Epidermal melanocyte (primary cell): ENCODE measurements around the gene MRPL47.
A peak's percentile ranks its signal among the peaks of the same experiment; 100 is the strongest.

Experiments
- DNase-seq: peaks from one replicate; pipeline ENCODE4 v3.0.0; 2011; ENCODE audit warnings: low spot score; ENCODE audit not compliant: insufficient read length

The MRPL47 gene

GRCh38 chr3:179591313-179591712, 13.1 kb downstream of the MRPL47 start:
- no peak for DNase-seq

- no peak for DNase-seq
These were observed 13.8 kb downstream of the MRPL47 start for GRCh38 chr3:179590669-179591068.

GRCh38 chr3:179589143-179589542, 15.3 kb downstream of the MRPL47 start:
- no peak for DNase-seq

- no peak for DNase-seq
These were observed 23.4 kb downstream of the MRPL47 start for GRCh38 chr3:179580992-179581391.

GRCh38 chr3:179565496-179565895, 38.9 kb downstream of the MRPL47 start:
- no peak for DNase-seq

- DNase-seq: peak; percentile 53
These were observed 41.1 kb downstream of the MRPL47 start for GRCh38 chr3:179563271-179563783.

- DNase-seq: peak; percentile 98
These were observed 41.7 kb downstream of the MRPL47 start, which contains the start of gene ACTL6A for GRCh38 chr3:179562591-179563270. Gene ACTL6A (plus strand): TSS chr3:179562926. CDS start chr3:179563093, 167 bp downstream.

- no peak for DNase-seq
These were observed 43.6 kb downstream of the MRPL47 start for GRCh38 chr3:179560791-179561190.

GRCh38 chr3:179558742-179559364, 45.6 kb downstream of the MRPL47 start:
- peak; percentile 59 for DNase-seq

GRCh38 chr3:179551349-179552105, 52.9 kb downstream of the MRPL47 start:
- DNase-seq: no peak

GRCh38 chr3:179546814-179547241, 57.6 kb downstream of the MRPL47 start:
- no peak for DNase-seq

- DNase-seq: peak; percentile 17
These were observed 59.3 kb downstream of the MRPL47 start for GRCh38 chr3:179544981-179545645.

- no peak for DNase-seq
These were observed 62.1 kb downstream of the MRPL47 start for GRCh38 chr3:179542375-179542774.

GRCh38 chr3:179541596-179541995, 62.8 kb downstream of the MRPL47 start:
- DNase-seq: no peak

GRCh38 chr3:179541094-179541493, 63.3 kb downstream of the MRPL47 start:
- DNase-seq: no peak
